Measurements from ENCODE around the gene REXO5.

Gene REXO5

DNA sequence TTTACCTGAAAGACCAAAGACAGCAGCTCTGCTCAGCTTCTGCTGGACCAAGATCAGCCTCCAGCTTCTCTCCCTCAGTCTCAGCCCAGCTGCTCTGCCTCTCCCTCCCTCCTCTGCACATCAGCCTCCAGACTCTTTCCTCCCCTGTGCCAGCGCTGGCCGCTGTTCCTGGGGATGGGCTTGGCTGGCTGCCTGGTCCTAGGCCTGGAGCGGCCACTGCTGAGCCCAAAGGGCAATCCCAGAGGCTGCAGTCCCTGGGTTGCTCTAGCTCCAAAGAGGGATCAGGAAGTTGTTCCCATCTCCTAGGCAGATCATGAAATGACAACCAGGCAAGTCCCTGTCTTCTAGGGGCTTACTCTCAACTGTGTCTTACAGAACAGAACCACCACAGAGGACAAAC is 62.6 kb downstream of the REXO5 start:
- H3K4me3 ChIP-seq (ENCODE audit: low read depth, low read length): no peak overlapping the region
- POLR2A ChIA-PET: interaction anchor here (1.2 kb wide), 1 partner anchor 32 kb away, joined by 5 read pairs; the partner anchor contains the start of genes DCUN1D3 and LYRM1
- TF ChIP-seq EGR2 (tag by site-specific recombination; IDR thresholded peaks at IDR 0.05; ENCODE audit: low read depth) (0 out of 2 replicates have a peak, but pooled peaks have one; percentile 27), ZNF660 (tag by site-specific recombination; IDR thresholded peaks at IDR 0.05) (no peak), ZNF341 (tag by site-specific recombination; IDR thresholded peaks at IDR 0.05; ENCODE audit: low read depth) (peak; percentile 85), ZNF600 (tag by site-specific recombination; IDR thresholded peaks at IDR 0.05) (0 out of 2 replicates have a peak, but pooled peaks have one; percentile 31), ZNF394 (tag by site-specific recombination; IDR thresholded peaks at IDR 0.05; ENCODE audit: borderline replicate concordance) (peak; percentile 74; the same call in 1 of the 2 replicates)
- no peaks in the 10 kb centered on the region for H3K4me1 ChIP-seq (ENCODE audit: control insufficient read depth, insufficient read depth, low read length)
- no peak overlapping the region for H3K27ac ChIP-seq (ENCODE audit: extremely low read depth, low read depth, low read length)
- H3K36me3 ChIP-seq (ENCODE audit: control insufficient read depth in 2 of 2, insufficient read depth in 1 of 2, low read length in 2 of 2): no peaks in the 10 kb centered on the region
- H3K9me3 ChIP-seq (ENCODE audit: control insufficient read depth, insufficient read depth, low read depth, low read length): no peaks in the 10 kb centered on the region
- CTCF ChIA-PET: interaction anchor here (0.5 to 2.1 kb wide), 2 partner anchors 18 to 1313 kb away, joined by 3 to 7 read pairs; partner anchors contain the start of gene VPS35L

DNA sequence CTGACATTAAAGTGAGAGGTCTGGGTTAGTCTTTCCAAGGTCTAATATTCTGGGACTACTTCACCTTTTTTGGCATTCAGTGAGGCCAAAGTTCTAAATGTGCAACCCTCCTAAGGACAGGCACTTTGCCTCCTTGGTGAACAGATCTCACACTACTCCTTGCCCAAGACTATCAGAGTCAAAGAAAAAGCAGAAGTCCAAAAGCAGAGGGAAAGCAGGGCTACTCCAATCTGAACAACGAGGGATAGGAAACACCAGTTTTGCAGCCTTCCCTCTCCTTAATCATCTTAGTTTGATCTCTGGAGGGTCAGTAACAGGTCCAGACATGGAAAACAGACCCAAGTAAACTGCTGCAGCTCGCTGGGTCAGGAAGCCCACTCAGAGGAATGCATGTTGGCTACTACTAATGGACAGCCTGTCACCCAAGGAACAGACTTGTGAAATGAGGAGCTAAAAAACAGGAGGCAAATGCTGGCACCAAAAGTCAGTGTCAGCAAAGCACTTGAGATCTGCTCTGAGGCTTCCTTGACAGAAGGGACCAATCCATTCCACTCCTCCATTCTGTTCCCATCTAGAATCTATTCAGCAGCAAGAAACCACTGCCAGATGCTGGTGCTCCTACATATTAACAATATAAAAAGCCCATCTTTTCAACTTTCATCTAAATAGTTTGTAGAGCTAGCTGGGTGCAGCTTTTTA is 63.9 kb downstream of the REXO5 start:
- H3K36me3 ChIP-seq (ENCODE audit: control insufficient read depth in 2 of 2, insufficient read depth in 1 of 2, low read length in 2 of 2): no peaks in the 10 kb centered on the region
- H3K4me1 ChIP-seq (ENCODE audit: control insufficient read depth, insufficient read depth, low read length): no peaks in the 10 kb centered on the region
- no peak overlapping the region for H3K27ac ChIP-seq (ENCODE audit: extremely low read depth, low read depth, low read length)
- CTCF ChIA-PET: interaction anchor here (0.8 kb wide), 1 partner anchor 20 kb away, joined by 3 read pairs; no protein-coding TSS in a partner anchor
- TF ChIP-seq ZNF202 (tag by site-specific recombination; IDR thresholded peaks at IDR 0.05; ENCODE audit: borderline replicate concordance) (no peak), ZNF112 (tag by site-specific recombination; IDR thresholded peaks at IDR 0.05) (no peak), ZNF184 (tag by site-specific recombination; IDR thresholded peaks at IDR 0.05) (no peak), ZFP3 (tag by site-specific recombination; IDR thresholded peaks at IDR 0.05; ENCODE audit: low read depth) (no peak)
- TF ChIP-seq, protein P1, sequence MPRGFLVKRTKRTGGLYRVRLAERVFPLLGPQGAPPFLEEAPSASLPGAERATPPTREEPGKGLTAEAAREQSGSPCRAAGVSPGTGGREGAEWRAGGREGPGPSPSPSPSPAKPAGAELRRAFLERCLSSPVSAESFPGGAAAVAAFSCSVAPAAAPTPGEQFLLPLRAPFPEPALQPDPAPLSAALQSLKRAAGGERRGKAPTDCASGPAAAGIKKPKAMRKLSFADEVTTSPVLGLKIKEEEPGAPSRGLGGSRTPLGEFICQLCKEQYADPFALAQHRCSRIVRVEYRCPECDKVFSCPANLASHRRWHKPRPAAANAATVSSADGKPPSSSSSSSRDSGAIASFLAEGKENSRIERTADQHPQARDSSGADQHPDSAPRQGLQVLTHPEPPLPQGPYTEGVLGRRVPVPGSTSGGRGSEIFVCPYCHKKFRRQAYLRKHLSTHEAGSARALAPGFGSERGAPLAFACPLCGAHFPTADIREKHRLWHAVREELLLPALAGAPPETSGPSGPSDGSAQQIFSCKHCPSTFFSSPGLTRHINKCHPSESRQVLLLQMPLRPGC (tag by site-specific recombination; IDR thresholded peaks at IDR 0.05): no peak
- TF ChIP-seq, protein P2, sequence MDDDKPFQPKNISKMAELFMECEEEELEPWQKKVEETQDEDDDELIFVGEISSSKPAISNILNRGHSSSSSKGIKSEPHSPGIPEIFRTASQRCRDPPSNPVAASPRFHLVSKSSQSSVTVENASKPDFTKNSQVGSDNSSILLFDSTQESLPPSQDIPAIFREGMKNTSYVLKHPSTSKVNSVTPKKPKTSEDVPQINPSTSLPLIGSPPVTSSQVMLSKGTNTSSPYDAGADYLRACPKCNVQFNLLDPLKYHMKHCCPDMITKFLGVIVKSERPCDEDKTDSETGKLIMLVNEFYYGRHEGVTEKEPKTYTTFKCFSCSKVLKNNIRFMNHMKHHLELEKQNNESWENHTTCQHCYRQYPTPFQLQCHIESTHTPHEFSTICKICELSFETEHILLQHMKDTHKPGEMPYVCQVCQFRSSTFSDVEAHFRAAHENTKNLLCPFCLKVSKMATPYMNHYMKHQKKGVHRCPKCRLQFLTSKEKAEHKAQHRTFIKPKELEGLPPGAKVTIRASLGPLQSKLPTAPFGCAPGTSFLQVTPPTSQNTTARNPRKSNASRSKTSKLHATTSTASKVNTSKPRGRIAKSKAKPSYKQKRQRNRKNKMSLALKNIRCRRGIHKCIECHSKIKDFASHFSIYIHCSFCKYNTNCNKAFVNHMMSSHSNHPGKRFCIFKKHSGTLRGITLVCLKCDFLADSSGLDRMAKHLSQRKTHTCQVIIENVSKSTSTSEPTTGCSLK (tag by site-specific recombination; IDR thresholded peaks at IDR 0.05): no peak
- POLR2A ChIA-PET: no interaction called here
- no peak overlapping the region for H3K4me3 ChIP-seq (ENCODE audit: low read depth, low read length)
- H3K9me3 ChIP-seq (ENCODE audit: control insufficient read depth, insufficient read depth, low read depth, low read length): no peaks in the 10 kb centered on the region

DNA sequence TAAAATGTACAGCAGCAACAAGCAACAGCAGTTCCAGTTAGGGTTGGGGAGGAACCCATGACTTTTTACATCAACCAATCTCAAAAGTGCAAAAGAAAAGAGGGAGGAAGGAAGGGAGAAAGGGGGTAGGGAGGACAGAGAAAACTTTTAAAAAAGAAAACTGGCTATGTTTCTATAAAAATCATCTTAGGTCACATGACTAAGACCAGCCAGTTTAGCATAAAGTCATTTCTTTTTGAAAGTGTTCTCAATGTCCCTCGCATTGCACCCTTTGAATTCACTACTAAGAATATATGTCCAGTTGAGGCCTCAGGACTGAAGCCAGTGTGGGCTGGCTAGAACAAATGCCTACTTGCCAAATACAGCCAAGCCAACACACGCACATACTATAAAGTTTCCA is 64.9 kb downstream of the REXO5 start:
- ChIA-PET CTCF (interaction anchor here (1.0 kb wide), 1 partner anchor 76 kb away, joined by 3 read pairs; no protein-coding TSS in a partner anchor), POLR2A (no interaction called here)
- Histone ChIP-seq H3K9me3 (ENCODE audit: control insufficient read depth, insufficient read depth, low read depth, low read length) (no peaks in the 10 kb centered on the region), H3K4me1 (ENCODE audit: control insufficient read depth, insufficient read depth, low read length) (no peaks in the 10 kb centered on the region), H3K36me3 (ENCODE audit: control insufficient read depth in 2 of 2, insufficient read depth in 1 of 2, low read length in 2 of 2) (no peaks in the 10 kb centered on the region), H3K27ac (ENCODE audit: extremely low read depth, low read depth, low read length) (no peak overlapping the region), H3K4me3 (ENCODE audit: low read depth, low read length) (no peak overlapping the region)
- TF ChIP-seq, protein P3, sequence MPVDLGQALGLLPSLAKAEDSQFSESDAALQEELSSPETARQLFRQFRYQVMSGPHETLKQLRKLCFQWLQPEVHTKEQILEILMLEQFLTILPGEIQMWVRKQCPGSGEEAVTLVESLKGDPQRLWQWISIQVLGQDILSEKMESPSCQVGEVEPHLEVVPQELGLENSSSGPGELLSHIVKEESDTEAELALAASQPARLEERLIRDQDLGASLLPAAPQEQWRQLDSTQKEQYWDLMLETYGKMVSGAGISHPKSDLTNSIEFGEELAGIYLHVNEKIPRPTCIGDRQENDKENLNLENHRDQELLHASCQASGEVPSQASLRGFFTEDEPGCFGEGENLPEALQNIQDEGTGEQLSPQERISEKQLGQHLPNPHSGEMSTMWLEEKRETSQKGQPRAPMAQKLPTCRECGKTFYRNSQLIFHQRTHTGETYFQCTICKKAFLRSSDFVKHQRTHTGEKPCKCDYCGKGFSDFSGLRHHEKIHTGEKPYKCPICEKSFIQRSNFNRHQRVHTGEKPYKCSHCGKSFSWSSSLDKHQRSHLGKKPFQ (tag by site-specific recombination; IDR thresholded peaks at IDR 0.05): no peak
- TF ChIP-seq ZNF175 (tag by site-specific recombination; IDR thresholded peaks at IDR 0.05) (no peak), GFI1B (tag by site-specific recombination; IDR thresholded peaks at IDR 0.05) (no peak), ZNF660 (tag by site-specific recombination; IDR thresholded peaks at IDR 0.05) (no peak)
- TF ChIP-seq, protein P4, sequence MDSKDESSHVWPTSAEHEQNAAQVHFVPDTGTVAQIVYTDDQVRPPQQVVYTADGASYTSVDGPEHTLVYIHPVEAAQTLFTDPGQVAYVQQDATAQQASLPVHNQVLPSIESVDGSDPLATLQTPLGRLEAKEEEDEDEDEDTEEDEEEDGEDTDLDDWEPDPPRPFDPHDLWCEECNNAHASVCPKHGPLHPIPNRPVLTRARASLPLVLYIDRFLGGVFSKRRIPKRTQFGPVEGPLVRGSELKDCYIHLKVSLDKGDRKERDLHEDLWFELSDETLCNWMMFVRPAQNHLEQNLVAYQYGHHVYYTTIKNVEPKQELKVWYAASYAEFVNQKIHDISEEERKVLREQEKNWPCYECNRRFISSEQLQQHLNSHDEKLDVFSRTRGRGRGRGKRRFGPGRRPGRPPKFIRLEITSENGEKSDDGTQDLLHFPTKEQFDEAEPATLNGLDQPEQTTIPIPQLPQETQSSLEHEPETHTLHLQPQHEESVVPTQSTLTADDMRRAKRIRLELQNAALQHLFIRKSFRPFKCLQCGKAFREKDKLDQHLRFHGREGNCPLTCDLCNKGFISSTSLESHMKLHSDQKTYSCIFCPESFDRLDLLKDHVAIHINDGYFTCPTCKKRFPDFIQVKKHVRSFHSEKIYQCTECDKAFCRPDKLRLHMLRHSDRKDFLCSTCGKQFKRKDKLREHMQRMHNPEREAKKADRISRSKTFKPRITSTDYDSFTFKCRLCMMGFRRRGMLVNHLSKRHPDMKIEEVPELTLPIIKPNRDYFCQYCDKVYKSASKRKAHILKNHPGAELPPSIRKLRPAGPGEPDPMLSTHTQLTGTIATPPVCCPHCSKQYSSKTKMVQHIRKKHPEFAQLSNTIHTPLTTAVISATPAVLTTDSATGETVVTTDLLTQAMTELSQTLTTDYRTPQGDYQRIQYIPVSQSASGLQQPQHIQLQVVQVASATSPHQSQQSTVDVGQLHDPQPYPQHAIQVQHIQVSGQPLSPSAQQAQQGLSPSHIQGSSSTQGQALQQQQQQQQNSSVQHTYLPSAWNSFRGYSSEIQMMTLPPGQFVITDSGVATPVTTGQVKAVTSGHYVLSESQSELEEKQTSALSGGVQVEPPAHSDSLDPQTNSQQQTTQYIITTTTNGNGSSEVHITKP (tag by site-specific recombination; IDR thresholded peaks at IDR 0.05): no peak
- TF ChIP-seq, protein P5, sequence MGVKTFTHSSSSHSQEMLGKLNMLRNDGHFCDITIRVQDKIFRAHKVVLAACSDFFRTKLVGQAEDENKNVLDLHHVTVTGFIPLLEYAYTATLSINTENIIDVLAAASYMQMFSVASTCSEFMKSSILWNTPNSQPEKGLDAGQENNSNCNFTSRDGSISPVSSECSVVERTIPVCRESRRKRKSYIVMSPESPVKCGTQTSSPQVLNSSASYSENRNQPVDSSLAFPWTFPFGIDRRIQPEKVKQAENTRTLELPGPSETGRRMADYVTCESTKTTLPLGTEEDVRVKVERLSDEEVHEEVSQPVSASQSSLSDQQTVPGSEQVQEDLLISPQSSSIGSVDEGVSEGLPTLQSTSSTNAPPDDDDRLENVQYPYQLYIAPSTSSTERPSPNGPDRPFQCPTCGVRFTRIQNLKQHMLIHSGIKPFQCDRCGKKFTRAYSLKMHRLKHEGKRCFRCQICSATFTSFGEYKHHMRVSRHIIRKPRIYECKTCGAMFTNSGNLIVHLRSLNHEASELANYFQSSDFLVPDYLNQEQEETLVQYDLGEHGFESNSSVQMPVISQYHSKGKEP (tag by site-specific recombination; IDR thresholded peaks at IDR 0.05): no peak
- TF ChIP-seq, protein P1 (tag by site-specific recombination; IDR thresholded peaks at IDR 0.05): no peak
